Stimulated activated CD8-positive, alpha-beta memory T cell treated with anti-CD3 and anti-CD28 coated beads, Interleukin-15, amount 100 ng/mL, for 48 hours (primary cell): ENCODE data around the gene SLX4IP.

Experiments
- DNase-seq, 2 donors: peaks; one replicate each; pipeline ENCODE4 v3.0.0-alpha.2; 2020; ENCODE audit warnings: low read depth in 2 of 2

SLX4IP gene

DNA sequence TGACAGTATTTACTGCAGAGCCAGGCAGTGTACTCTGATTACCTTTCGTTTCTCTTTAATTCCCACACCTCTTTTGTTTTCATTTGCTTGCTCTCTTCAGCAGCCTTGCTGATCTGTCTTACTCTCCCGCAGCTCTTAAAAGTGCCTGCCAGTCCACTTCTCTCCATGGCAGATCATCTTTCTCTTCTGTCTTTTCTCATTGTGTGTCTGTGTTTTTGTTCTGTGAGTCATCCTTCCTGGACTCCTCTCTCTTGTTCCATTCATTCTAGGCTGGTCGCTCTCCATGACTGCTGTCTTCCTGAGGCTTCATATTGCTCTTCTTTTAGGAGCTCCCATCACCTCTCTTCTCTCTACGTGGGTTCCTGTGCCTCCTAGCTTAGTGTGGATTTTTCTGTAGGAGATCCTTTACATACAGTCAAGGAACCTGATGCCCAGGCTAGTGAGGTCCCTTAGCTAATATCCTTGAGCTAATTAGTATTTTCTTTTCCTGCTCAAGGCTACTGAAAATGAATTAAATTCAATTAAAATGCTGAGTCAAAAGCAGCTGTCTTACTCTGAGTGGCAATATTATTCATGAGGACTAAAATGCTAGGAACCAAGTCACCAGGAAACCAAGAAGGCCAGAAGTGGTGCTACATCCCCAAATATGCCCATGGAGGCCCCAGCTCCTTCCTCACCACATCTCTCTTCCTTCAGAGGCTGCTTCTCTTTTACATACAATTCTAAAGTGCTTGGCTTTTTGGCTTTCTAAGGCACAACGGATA, 86.1 kb downstream of the SLX4IP start:
- no peak for DNase-seq

- DNase-seq, result no peak
Measured at GRCh38 chr20:10521836-10522235, 86.7 kb downstream of the SLX4IP start.

- DNase-seq, result no peak
Measured at GRCh38 chr20:10522328-10522727, 87.2 kb downstream of the SLX4IP start.

- DNase-seq, result no peak
Measured at GRCh38 chr20:10523443-10523842, 88.3 kb downstream of the SLX4IP start.

DNA sequence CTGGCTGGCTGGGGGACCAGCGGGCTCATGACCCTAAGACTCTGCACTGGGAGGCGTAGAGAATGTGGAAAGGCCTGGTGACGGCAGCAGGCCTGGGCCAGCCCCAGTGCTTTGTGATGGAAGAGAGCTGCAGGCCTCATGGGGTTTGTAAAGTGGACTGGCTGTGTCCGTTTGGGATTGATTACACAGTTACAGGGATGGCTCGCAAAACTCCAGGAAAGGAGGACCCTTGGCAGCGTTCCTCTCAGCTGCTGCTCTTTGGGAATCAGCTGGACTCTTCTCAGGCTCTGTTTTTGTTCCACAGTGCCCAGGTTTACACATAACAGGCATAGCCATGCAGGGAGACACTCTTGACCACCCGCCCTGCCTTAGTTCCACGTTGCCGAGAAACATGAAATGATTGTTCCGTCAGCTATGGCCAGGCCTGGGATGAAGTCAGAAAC, 89.0 kb downstream of the SLX4IP start:
- no peak for DNase-seq

DNA sequence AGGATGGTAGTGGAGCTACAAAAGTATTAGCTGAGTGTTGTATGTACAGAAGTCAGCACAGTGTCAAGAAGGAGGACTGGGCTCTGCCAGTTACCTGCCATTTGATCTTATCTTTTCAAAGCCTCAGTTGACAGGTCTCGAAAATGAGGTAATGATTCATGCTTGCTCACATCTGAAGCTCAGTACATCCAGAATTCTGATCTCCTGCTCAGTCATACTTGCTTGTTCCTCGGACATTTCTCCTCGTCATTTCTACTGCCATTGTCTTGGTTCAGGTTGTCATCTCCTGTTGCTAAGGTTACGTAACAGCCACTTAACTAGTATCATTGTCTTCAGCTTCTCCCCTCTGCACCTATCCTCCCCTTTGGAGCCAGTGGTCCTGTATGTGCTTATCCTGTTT, 89.5 kb downstream of the SLX4IP start:
- DNase-seq, result no peak

- no peak for DNase-seq
Measured at GRCh38 chr20:10527781-10528180, 92.7 kb downstream of the SLX4IP start.

- no peak for DNase-seq
Measured at GRCh38 chr20:10530883-10531282, 95.8 kb downstream of the SLX4IP start.

DNA sequence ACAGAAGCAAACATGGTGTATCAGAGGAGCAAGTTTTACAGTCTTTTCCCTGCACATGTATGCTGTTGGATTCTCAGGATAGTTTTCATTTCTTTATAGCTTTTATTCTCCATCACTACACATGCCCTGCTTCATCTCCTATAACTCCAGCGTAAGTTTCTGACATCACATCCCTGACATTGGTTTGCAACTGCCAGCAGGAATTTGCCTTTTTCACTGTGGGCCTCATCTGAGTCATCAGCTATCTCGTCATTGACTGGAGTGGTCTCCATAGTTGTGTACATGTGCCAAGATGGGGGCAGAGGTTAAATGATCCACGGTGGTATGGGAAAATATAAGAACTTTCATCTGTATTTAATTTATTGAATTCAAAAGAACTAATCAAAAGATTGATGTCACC, 96.7 kb downstream of the SLX4IP start:
- no peak for DNase-seq

- DNase-seq, result no peak
Measured at GRCh38 chr20:10532361-10532760, 97.3 kb downstream of the SLX4IP start.

GRCh38 chr20:10536531-10536930, 101.4 kb downstream of the SLX4IP start:
- no peak for DNase-seq

GRCh38 chr20:10537850-10538480, 102.9 kb downstream of the SLX4IP start:
- DNase-seq, result no peak

DNA sequence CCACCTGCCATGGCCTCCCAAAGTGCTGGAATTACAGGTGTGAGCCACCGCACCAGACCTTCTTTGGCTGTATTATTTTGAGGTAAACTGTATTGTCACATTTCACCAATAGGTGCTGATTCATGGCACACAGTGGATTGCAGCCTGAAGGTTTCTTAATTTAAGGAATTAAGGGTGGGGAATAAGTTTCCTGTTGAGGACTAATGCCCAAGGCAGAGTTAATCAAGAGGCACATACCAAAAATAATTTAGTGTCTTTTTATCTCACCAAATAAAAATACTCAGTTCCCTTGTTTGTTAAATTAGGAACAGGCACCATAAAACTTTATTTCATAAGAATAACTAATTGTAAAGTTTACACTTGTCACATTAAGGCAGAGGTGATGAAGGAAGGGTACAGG, 103.7 kb downstream of the SLX4IP start:
- no peak for DNase-seq

DNA sequence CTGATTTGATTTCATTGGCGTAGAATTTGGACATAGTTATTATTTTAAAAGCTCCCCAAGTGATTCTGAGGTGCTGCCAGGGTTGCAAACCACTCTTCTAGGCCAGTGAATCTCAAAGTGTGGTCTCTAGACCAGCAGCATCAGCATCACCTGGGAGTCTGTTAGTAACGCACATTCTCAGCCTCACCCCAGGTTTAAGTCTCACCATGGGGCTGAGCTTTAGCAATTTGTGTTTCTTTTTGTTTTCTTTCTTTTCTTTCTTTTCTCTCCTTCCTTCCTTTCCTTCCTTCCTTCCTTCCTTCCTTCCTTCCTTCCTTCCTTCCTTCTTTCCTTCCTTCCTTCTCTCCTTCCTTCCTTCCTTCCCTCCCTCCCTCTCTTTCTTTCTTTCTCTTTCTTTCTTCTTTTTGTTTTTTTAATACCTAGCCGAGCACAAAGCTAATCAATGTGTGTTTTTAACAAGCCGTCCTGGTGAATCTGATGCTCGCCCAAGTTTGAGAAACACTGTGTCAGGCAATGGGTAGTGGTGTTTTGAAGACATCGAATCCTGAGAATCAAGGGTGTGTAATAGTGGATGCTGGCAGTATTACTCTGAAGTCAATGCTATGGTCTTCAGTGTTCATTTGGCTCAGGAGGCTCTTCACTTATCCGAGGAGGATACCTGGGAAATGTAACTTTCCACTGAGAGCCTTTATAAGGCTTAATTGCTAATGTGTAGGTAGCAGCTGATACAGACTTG, 104.9 kb downstream of the SLX4IP start:
- no peak for DNase-seq

- no peak for DNase-seq
Measured at GRCh38 chr20:10540636-10541493, 105.8 kb downstream of the SLX4IP start.

DNA sequence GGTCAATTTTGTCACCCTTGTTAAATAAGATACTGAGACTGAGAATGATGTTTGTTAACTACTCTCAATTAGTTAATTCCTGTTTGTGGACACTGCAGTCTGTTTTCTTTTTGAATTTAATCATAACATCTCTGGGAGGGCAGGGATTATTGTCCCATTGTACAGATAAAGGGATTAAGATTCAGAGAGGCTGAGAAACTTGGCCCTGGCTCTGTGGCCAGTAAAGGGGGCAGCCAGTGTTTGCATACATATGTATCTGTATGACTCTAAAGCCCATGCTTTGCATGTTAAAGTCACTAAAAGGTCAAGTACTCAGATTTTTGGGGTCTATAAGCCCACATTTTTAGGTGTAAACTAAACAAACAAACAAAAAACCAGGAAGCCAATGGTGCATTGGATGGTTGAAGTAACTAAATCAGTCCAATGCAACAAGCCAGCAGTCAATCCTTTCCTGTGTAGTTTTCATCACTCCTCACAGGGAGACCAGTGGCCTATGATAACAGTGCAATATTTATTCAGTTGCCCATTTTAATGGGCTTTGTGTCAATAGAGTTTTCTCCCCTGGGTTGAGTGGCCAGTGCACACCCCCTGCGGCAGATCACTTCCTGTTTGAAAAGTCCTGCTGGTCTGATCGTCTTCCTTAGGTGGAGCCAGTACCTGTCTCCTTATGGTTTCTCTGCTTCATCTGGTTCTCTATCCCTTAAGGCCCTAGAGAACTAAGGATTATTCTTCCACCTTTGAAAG, 106.7 kb downstream of the SLX4IP start:
- no peak for DNase-seq

DNA sequence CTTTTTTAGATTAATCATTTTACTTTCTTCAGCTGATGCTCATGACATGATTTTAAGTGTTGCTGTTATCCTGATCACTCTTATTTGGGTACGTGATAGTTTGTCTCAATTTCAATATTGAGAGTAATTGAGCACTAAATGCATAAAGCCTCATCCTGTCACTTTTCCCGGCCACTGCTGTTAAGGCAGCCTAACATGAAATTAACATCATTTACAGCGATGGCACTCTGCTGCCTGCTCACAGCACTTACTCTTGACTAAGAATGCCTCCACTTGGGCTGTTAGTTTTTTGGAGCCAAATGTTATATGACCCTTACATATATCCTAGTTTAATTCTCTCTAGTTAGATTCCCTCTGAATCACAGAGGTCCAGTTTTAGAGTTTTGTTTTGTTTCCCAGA, 107.3 kb downstream of the SLX4IP start:
- DNase-seq, result no peak

DNA sequence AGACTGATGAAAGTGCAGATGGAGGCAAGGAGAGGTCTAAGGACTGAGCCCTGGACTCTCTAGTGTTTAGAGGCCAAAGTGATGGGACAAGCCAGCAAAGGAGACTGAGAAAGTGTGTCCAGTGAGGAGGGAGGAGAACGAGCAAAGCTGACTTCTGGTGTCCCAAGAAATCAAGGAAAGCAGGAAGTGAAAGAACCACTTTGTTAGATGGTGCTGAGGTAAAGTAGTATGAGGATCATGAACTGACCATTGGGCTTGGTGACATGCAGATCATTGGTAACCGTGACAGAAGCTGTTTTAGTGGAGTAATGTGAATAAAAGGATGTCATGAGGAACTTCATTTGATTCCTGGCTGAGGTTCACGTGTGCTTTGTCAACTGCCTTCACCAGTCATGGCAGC, 108.4 kb downstream of the SLX4IP start:
- no peak for DNase-seq

DNA sequence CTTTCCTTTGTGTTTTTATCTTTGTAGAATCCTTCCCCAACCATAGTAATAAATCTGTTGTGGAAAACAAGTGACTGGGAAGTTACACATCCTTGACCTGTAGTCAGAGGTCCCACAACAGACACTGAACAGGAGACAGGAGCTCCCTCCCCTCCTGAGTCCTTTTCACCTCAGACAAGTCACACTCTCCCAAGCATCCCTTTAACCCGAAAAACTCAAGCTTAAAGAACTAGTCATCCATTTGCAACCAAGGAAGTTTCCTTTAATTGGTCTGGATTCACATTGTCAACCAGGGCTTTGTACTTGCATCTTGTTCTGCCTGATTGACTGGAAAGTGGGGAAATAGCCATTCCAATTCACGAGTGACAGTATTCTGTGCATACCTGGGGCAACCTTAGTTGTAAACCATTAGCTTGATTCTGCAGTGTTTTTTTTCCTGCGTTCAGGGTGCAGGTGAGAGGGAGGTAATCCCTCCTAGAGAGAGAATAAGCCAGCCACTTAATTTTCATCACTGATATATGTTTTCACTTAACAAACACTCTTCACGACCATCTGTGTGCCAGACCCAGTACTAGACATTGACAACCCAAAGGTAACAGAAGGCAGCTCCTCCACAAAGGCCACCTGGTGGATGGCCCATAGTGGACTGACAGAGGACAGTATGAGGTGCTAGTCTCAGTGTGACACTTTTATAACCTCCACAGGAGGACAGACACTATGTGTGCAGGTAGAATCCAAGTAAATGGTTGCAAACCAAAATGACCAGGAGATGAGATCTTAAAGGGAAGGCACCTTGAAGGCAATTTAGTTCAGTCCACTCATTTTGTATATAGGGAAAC, 112.4 kb downstream of the SLX4IP start:
- DNase-seq, result no peak

DNA sequence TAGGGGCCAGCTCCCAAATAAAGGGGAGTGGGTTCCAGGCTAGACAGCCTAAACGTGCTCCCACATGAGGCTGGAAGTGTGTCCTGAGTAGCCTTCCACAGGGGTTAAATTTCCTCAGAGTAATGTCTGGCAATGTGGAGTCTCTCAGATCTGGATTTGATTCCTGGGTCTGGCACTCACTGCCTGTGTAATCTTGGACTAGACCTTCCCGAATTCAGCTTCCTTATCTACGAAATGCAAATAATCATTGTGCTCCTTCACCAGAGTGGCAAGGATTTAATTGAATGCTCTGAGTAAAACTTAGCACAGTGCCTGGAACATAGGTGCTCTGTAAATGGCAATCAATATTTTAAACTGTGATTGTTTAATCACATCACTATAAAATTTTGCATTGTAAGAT, 114.4 kb downstream of the SLX4IP start:
- no peak for DNase-seq
